Neural cell (in vitro differentiated cells): ENCODE measurements around the gene PRDM15. TPM values are rescaled to one million over a fixed set of nuclear protein-coding genes. Genes with fewer than 3 reads are reported as not detected.

Source experiments
- H2AFZ ChIP-seq: fragments of 200-600, 300-800 bp; sonication (generic), shearing (Covaris generic); 2 replicates; pipeline ENCODE4 v1.6.0; 2014; ENCODE audit warnings: low read depth, mild to moderate bottlenecking, antibody characterized with exemption, low read length, moderate library complexity
- H3F3A ChIP-seq: fragments of 200-600 bp; shearing (Covaris generic); 2 replicates; pipeline ENCODE4 v1.6.1; 2016; ENCODE audit warnings: mild to moderate bottlenecking, moderate library complexity, mixed read lengths, antibody characterized with exemption, low read length; ENCODE audit not compliant: insufficient read depth, poor library complexity, severe bottlenecking
- H3K27ac ChIP-seq: fragments of 200-600, 300-800 bp; sonication (generic), shearing (Covaris generic); 2 replicates; pipeline ENCODE4 v1.5.1; 2014; ENCODE audit warnings: mild to moderate bottlenecking, low read length, moderate library complexity
- H3K27me3 ChIP-seq: fragments of 300-800, 200-600 bp; sonication (generic), shearing (Covaris generic); 2 replicates; pipeline ENCODE4 v1.6.0; 2014; ENCODE audit warnings: mild to moderate bottlenecking, low read depth, low read length, moderate library complexity; ENCODE audit not compliant: insufficient read depth
- H3K36me3 ChIP-seq: fragments of 300-800, 200-600 bp; sonication (generic), shearing (Covaris generic); 2 replicates; pipeline ENCODE4 v1.5.1; 2014; ENCODE audit warnings: mild to moderate bottlenecking, antibody characterized with exemption, low read length, moderate library complexity; ENCODE audit not compliant: insufficient read depth
- H3K4me2 ChIP-seq: fragments of 300-800, 200-600 bp; sonication (generic), shearing (Covaris generic); 2 replicates; pipeline ENCODE4 v1.6.0; 2014; ENCODE audit warnings: mild to moderate bottlenecking, low read length
- H3K4me3 ChIP-seq: fragments of 300-800, 200-600 bp; sonication (generic), shearing (Covaris generic); 2 replicates; pipeline ENCODE4 v1.5.1; 2014; ENCODE audit warnings: mild to moderate bottlenecking, low read length, moderate library complexity
- H3K79me2 ChIP-seq: fragments of 200-600 bp; shearing (Covaris generic); replicated peaks from 2 replicates; pipeline ENCODE4 v1.6.0; 2014; ENCODE audit warnings: mild to moderate bottlenecking, low read length, moderate library complexity; ENCODE audit not compliant: insufficient read depth
- H3K9ac ChIP-seq: fragments of 300-800, 200-600 bp; sonication (generic), shearing (Covaris generic); 2 replicates; pipeline ENCODE4 v1.6.1; 2016; ENCODE audit warnings: mild to moderate bottlenecking, low read length, mixed read lengths
- H3K9me2 ChIP-seq: fragments of 200-600 bp; shearing (Covaris generic); 2 replicates; pipeline ENCODE4 v1.6.1; 2016; ENCODE audit warnings: mild to moderate bottlenecking, low read length, mixed read lengths; ENCODE audit not compliant: insufficient read depth
- H3K9me3 ChIP-seq: fragments of 200-600, 300-800 bp; sonication (generic), shearing (Covaris generic); 2 replicates; pipeline ENCODE4 v1.6.1; 2016; ENCODE audit warnings: mild to moderate bottlenecking, mixed run types, low read length, moderate library complexity, mixed read lengths
- H4K20me1 ChIP-seq: fragments of 200-600 bp; shearing (Covaris generic); 2 replicates; pipeline ENCODE4 v1.6.1; 2016; ENCODE audit warnings: mild to moderate bottlenecking, mixed run types; ENCODE audit not compliant: insufficient read depth
- EP300 ChIP-seq: fragments of 450-650 bp; conservative IDR thresholded peaks from 2 replicates; pipeline ENCODE4 v1.6.1; 2014; ENCODE audit warnings: antibody characterized with exemption, mild to moderate bottlenecking, moderate library complexity; ENCODE audit not compliant: poor library complexity, severe bottlenecking
- EZH2 ChIP-seq: fragments of 200-600, 300-800 bp; shearing (Covaris generic), sonication (generic); IDR thresholded peaks from 2 replicates; pipeline ENCODE4 v1.6.1; 2014; ENCODE audit warnings: antibody characterized with exemption, low read length, borderline replicate concordance, mild to moderate bottlenecking; ENCODE audit not compliant: insufficient read depth, poor library complexity, severe bottlenecking
- MXI1 ChIP-seq: fragments of 450-650 bp; conservative IDR thresholded peaks from 2 replicates; pipeline ENCODE4 v1.6.1; 2014; ENCODE audit warnings: antibody characterized with exemption, mild to moderate bottlenecking; ENCODE audit not compliant: poor library complexity, severe bottlenecking
- POLR2AphosphoS5 ChIP-seq: IDR thresholded peaks from 2 replicates; pipeline ENCODE4 v1.6.1; 2012
- RAD21 ChIP-seq: fragments of 450-650 bp; conservative IDR thresholded peaks from 2 replicates; pipeline ENCODE4 v1.6.1; 2014; ENCODE audit warnings: antibody characterized with exemption, mild to moderate bottlenecking, moderate library complexity
- REST ChIP-seq: IDR thresholded peaks from 2 replicates; pipeline ENCODE4 v1.6.1; 2012; ENCODE audit warnings: borderline replicate concordance
- SMC3 ChIP-seq: fragments of 450-650 bp; conservative IDR thresholded peaks from 2 replicates; pipeline ENCODE4 v1.6.1; 2014; ENCODE audit warnings: antibody characterized with exemption, mild to moderate bottlenecking, moderate library complexity; ENCODE audit not compliant: poor library complexity
- TAF1 ChIP-seq: IDR thresholded peaks from 2 replicates; pipeline ENCODE4 v1.6.1; 2012; ENCODE audit warnings: low read depth
- polyA plus RNA-seq: library from polyadenylated mRNA; depleted of rRNA; stranded (reverse); fragments of >200 nt; gene quantifications from 2 replicates; pipeline ENCODE4 v1.2.3, GENCODE V29; 2014
- TF ChIP-seq, protein P1 (sequence below): fragments of 450-650 bp; IDR thresholded peaks from 2 replicates; pipeline ENCODE4 v1.5.1; 2014; ENCODE audit warnings: antibody characterized with exemption, mild to moderate bottlenecking, moderate library complexity; ENCODE audit not compliant: poor library complexity, severe bottlenecking

PRDM15 gene
- polyA plus RNA-seq, 1 donor from 2014 or later = 4.1 TPM

GRCh38 chr21:41861987-41862386, 17.2 kb downstream of the PRDM15 start:
- Histone ChIP-seq H4K20me1 (no peaks in the 10 kb centered on the region), H3K9ac (no peak overlapping the region)

DNA sequence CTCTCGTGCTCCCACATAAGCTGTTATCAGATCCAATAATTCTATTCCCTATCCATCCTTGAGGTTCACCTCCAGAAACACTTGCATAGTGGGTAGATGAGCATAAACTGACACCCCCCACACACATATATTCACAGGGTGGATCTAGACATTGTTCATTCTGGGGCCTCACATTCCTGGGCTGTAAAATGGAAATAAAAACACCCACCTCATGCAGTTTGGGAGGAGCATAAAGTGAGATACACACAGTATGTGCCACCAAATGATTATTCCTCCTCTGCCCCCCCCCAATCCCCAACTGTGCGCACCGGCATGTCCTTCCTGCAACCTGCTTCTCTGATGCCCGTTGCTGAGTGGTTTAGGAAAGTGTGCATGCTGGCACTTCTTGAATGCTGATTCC, 17.9 kb downstream of the PRDM15 start:
- H3K27me3 ChIP-seq = no peaks in the 10 kb centered on the region
- no peak overlapping the region for H3K27ac ChIP-seq
- no peak overlapping the region for H3K9ac ChIP-seq
- no peak overlapping the region for H3K4me3 ChIP-seq
- H2AFZ ChIP-seq = no peak overlapping the region
- H4K20me1 ChIP-seq = no peaks in the 10 kb centered on the region
- no peak overlapping the region for H3K4me2 ChIP-seq
- no peaks in the 10 kb centered on the region for H3K36me3 ChIP-seq
- no peaks in the 10 kb centered on the region for H3K79me2 ChIP-seq
- H3K9me2 ChIP-seq = no peaks in the 10 kb centered on the region
- H3K9me3 ChIP-seq = no peaks in the 10 kb centered on the region
- H3F3A ChIP-seq = no peaks in the 10 kb centered on the region
- TF ChIP-seq MXI1 (no peak), EZH2 (no peak), RAD21 (no peak), REST (no peak), TAF1 (no peak), SMC3 (no peak), POLR2AphosphoS5 (no peak)
- TF ChIP-seq, protein P1, sequence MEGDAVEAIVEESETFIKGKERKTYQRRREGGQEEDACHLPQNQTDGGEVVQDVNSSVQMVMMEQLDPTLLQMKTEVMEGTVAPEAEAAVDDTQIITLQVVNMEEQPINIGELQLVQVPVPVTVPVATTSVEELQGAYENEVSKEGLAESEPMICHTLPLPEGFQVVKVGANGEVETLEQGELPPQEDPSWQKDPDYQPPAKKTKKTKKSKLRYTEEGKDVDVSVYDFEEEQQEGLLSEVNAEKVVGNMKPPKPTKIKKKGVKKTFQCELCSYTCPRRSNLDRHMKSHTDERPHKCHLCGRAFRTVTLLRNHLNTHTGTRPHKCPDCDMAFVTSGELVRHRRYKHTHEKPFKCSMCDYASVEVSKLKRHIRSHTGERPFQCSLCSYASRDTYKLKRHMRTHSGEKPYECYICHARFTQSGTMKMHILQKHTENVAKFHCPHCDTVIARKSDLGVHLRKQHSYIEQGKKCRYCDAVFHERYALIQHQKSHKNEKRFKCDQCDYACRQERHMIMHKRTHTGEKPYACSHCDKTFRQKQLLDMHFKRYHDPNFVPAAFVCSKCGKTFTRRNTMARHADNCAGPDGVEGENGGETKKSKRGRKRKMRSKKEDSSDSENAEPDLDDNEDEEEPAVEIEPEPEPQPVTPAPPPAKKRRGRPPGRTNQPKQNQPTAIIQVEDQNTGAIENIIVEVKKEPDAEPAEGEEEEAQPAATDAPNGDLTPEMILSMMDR = no peak

More at GRCh38 chr21:41861987-41862386, 17.2 kb downstream of the PRDM15 start:
- H3K4me2 ChIP-seq = no peak overlapping the region
- H3K36me3 ChIP-seq = no peaks in the 10 kb centered on the region
- no peak overlapping the region for H3K4me3 ChIP-seq
- no peaks in the 10 kb centered on the region for H3K9me2 ChIP-seq
- no peaks in the 10 kb centered on the region for H3F3A ChIP-seq
- no peak overlapping the region for H3K27ac ChIP-seq
- no peaks in the 10 kb centered on the region for H3K79me2 ChIP-seq
- no peak overlapping the region for H2AFZ ChIP-seq
- TF ChIP-seq, protein P1 = no peak
- TF ChIP-seq SMC3 (no peak), MXI1 (no peak), EZH2 (no peak), REST (no peak), EP300 (no peak), POLR2AphosphoS5 (no peak), TAF1 (no peak), RAD21 (no peak)
- no peaks in the 10 kb centered on the region for H3K27me3 ChIP-seq
- H3K9me3 ChIP-seq = no peaks in the 10 kb centered on the region
